ENCODE data around the gene IL19. TPM values are rescaled to one million over a fixed set of nuclear protein-coding genes. Genes with fewer than 3 reads are reported as not detected.

Gene IL19
- total RNA-seq, 1 donor from 2014 or later, result not detected

DNA sequence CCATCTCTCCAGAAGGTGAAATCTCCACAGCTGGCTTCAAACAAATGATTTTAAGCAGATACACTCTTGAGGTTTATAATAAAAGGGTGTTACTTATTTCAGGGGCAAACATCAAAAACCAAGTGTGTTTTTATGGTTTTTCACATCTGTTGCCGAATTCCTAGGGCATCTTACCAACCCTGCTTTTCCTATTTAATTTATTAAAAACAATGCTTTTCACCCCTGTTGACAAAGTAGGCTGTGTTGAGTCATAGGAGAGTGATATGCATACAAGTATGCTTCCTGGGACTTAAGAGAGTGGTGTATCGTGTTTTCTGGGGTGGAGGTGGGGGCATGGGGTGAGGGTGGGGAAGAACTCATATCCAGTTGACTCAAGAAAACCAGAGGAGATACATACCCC, 65.5 kb downstream of the IL19 start:
- TF ChIP-seq, protein P1, sequence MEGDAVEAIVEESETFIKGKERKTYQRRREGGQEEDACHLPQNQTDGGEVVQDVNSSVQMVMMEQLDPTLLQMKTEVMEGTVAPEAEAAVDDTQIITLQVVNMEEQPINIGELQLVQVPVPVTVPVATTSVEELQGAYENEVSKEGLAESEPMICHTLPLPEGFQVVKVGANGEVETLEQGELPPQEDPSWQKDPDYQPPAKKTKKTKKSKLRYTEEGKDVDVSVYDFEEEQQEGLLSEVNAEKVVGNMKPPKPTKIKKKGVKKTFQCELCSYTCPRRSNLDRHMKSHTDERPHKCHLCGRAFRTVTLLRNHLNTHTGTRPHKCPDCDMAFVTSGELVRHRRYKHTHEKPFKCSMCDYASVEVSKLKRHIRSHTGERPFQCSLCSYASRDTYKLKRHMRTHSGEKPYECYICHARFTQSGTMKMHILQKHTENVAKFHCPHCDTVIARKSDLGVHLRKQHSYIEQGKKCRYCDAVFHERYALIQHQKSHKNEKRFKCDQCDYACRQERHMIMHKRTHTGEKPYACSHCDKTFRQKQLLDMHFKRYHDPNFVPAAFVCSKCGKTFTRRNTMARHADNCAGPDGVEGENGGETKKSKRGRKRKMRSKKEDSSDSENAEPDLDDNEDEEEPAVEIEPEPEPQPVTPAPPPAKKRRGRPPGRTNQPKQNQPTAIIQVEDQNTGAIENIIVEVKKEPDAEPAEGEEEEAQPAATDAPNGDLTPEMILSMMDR (IDR thresholded peaks at IDR 0.05; ENCODE audit: unreplicated experiment), result no peak
- H3K27me3 Mint-ChIP-seq, result peaks cover 45% of the 10 kb centered on the region
- DNase-seq (ENCODE audit: low spot score, unreplicated experiment), result no peak
- H3K4me3 Mint-ChIP-seq (ENCODE audit: low read depth), result no peak overlapping the region
- no peak overlapping the region for H3K27ac Mint-ChIP-seq
- H3K36me3 Mint-ChIP-seq (ENCODE audit: insufficient read depth), result no peaks in the 10 kb centered on the region
- H3K4me1 Mint-ChIP-seq (ENCODE audit: low read depth), result no peaks in the 10 kb centered on the region
- no peaks in the 10 kb centered on the region for H3K9me3 Mint-ChIP-seq (ENCODE audit: low read depth)

DNA sequence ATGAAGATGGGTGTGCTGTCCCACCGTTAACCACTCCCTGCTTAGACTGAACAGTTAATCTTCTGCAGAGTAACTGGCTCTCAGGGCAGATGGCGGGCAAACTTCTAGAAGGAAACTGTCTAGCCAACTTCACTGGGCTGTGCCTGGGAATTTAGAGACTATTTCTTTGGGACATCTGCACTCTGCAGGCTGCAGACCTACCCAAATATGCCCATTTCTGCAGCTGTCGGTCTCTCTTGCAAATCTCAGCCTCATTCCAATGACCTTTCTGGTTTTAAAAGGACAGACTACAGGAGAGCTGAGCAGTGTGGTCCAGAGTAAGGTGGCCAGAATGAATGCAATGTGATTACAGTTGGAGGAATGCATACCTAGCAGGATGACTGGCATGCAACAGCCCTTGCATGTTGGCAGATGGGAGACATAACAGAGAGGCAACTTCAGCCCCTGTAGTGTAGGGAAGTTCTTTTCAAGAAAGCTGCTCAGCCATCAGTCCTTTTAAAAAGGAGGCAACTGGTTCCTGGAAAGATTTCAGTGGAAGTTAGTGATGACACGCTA, 68.5 kb downstream of the IL19 start:
- Mint-ChIP-seq H3K36me3 (ENCODE audit: insufficient read depth) (no peaks in the 10 kb centered on the region), H3K27me3 (peaks cover 39% of the 10 kb centered on the region), H3K4me3 (ENCODE audit: low read depth) (no peak overlapping the region), H3K4me1 (ENCODE audit: low read depth) (peaks cover 2% of the 10 kb centered on the region), H3K27ac (no peak overlapping the region), H3K9me3 (ENCODE audit: low read depth) (no peaks in the 10 kb centered on the region)
- DNase-seq (ENCODE audit: low spot score, unreplicated experiment), result no peak
- TF ChIP-seq, protein P1 (IDR thresholded peaks at IDR 0.05; ENCODE audit: unreplicated experiment), result no peak

DNA sequence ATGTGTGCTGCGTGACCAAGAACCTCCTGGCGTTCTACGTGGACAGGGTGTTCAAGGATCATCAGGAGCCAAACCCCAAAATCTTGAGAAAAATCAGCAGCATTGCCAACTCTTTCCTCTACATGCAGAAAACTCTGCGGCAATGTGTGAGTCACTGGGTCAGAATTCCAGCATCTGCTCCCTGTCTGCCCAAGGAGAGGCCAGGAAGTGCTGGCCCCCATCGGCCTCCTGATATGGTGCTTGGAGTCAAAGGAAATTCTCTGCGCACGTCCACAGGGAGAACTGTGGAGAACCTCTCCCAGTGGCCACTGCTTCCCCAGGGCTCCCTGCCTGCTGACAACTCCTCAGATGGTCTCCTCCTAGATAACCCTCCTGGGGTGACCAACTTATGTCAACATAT, 69.3 kb downstream of the IL19 start:
- Mint-ChIP-seq H3K36me3 (ENCODE audit: insufficient read depth) (no peaks in the 10 kb centered on the region), H3K9me3 (ENCODE audit: low read depth) (no peaks in the 10 kb centered on the region), H3K4me1 (ENCODE audit: low read depth) (peaks cover 2% of the 10 kb centered on the region), H3K4me3 (ENCODE audit: low read depth) (no peak overlapping the region), H3K27me3 (peaks cover 32% of the 10 kb centered on the region), H3K27ac (no peak overlapping the region)
- no peak for DNase-seq (ENCODE audit: low spot score, unreplicated experiment)
- TF ChIP-seq, protein P1 (IDR thresholded peaks at IDR 0.05; ENCODE audit: unreplicated experiment), result no peak

GRCh38 chr1:206841609-206842323, 71.2 kb downstream of the IL19 start:
- Mint-ChIP-seq H3K4me1 (ENCODE audit: low read depth) (peaks cover 2% of the 10 kb centered on the region), H3K27ac (no peak overlapping the region), H3K36me3 (ENCODE audit: insufficient read depth) (no peaks in the 10 kb centered on the region), H3K27me3 (peaks cover 29% of the 10 kb centered on the region), H3K4me3 (ENCODE audit: low read depth) (no peak overlapping the region), H3K9me3 (ENCODE audit: low read depth) (no peaks in the 10 kb centered on the region)
- DNase-seq (ENCODE audit: low spot score, unreplicated experiment), result no peak
- TF ChIP-seq, protein P1 (IDR thresholded peaks at IDR 0.05; ENCODE audit: unreplicated experiment), result no peak

GRCh38 chr1:206842854-206843253, 72.3 kb downstream of the IL19 start:
- DNase-seq (ENCODE audit: low spot score, unreplicated experiment), result no peak
- H3K4me3 Mint-ChIP-seq (ENCODE audit: low read depth), result no peak overlapping the region
- peaks cover 20% of the 10 kb centered on the region for H3K27me3 Mint-ChIP-seq
- peaks cover 4% of the 10 kb centered on the region for H3K4me1 Mint-ChIP-seq (ENCODE audit: low read depth)
- H3K27ac Mint-ChIP-seq, result no peak overlapping the region
- TF ChIP-seq, protein P1 (IDR thresholded peaks at IDR 0.05; ENCODE audit: unreplicated experiment), result no peak
- H3K9me3 Mint-ChIP-seq (ENCODE audit: low read depth), result no peaks in the 10 kb centered on the region
- no peaks in the 10 kb centered on the region for H3K36me3 Mint-ChIP-seq (ENCODE audit: insufficient read depth)
